Frontal cortex (tissue), 4 donors: ENCODE results near the gene RBM48. TPM values are rescaled to one million over a fixed set of nuclear protein-coding genes. Genes with fewer than 3 reads are reported as not detected.
"Not testable (repeated sequence)": the region's sequence is repeated elsewhere in the genome, so short reads cannot be mapped to it uniquely, and the experiment has no call there.

ENCODE experiments used
- DNase-seq, 2 donors: peaks; one replicate each; pipeline ENCODE4 v3.0.0; 2012; ENCODE audit warnings: low spot score in 2 of 2
- FAIRE-seq: peaks from 2 replicates; lab custom pipeline; 2012; peaks lifted over from hg19 to GRCh38; lab: Jason Lieb, UNC
- total RNA-seq: library from RNA; depleted of rRNA; stranded (reverse); fragments of >200 nt; gene quantifications from one replicate; pipeline ENCODE4 v1.2.3, GENCODE V29; 2014
- donor health status: control.
- donor health status: control.
- donor health status: control.

The RBM48 gene
- total RNA-seq, 1 donor from 2014 or later: 20.0 TPM

DNA sequence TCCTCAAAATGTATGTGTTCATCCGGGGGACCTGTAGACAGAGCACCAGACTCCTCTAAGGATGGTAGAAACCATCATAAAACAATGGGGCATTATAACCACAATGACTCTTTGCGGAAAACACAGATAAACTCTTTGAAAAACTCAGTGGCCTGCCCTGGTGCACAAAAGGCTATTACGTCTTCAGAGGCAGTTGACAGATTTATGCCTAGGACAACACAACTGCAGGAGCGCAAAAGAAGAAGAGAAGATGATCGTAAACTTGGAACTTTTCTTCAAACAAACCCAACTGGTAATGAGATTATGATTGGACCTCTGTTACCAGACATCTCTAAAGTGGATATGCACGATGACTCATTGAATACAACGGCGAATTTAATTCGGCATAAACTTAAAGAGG lies 6.0 kb downstream of the RBM48 start:
- DNase-seq (no peak), FAIRE-seq (no peak)

DNA sequence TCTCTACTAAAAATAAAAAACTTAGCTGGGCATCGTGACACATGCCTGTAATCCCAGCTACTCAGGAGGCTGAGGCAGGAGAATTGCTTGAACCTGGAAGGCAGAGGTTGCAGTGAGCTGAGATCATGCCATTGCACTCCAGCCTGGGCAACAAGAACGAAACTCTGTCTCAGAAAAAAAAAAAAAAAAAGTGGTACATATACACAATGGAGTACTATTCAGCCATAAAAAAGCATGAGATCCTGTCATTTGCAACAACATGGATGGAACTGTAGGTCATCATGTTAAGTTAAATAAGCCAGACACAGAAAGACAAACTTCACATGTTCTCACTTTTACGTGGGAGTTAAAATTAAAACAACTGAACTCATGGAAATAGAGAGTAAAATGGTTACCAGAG lies 14.9 kb downstream of the RBM48 start:
- FAIRE-seq, DNase-seq: not testable (repeated sequence)

DNA sequence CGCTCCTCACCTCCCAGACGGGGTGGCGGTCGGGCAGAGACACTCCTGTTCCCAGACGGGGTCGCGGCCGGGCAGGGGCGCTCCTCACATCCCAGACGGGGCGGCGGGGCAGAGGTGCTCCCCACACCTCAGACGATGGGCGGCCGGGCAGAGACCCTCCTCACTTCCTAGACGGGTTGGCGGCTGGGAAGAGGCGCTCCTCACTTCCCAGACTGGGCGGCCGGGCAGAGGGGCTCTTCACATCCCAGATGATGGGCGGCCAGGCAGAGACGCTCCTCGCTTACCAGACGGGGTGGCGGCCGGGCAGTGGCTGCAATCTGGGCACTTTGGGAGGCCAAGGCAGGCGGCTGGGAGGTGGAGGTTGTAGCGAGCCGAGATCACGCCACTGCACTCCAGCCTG lies 16.5 kb downstream of the RBM48 start:
- DNase-seq, FAIRE-seq: not testable (repeated sequence)

DNA sequence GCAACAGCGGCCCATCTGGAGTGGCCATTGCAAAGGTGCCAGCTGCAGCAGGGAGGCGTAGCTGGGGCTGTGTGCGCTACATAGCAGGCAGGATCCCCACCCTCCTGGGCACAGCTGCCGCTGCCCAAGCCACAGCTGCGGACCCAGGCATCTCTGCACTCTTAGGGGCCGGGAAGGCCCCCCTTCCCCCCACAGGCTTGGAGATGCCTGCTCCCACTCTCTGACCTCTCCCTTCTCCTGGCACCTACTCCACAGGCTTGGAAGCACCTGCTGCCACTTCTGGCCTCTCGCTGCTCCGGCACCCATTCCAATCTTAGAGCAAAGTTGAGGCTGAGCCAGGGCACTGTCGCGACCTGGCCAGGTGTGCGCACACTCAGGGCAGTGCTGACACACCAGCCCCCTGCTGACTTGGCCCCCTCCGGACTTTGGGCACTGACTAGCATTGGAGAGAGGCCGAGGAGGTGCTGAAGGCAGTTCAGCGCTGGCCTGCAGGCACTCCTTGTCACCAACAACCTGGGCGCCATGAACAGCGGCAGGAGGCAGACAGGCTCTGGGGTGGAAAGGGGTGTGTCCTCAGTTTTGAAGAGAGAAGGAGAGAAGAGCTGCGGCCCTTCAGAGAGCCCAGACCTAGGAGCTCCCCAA lies 18.4 kb downstream of the RBM48 start:
- DNase-seq (no peak), FAIRE-seq (no peak)

DNA sequence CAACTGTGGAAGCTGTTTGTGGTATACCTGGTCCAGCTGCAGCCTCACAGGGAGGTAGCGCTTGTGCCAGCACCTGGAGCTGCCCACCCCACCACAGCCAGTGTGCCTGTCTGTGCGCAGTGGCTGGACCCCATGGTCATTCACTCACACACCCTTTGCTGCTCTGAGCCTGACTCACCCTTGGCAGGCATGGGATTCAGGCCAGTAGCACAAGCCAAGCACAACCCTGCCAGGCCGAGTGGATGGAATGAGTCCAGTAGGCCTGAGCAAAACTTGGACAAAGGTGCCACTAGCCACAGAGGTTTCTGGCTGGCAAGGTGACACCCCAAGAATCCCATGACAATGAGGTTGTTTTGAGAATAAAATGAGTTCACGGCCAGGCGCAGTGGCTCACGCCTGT lies 19.0 kb downstream of the RBM48 start:
- no peak for FAIRE-seq
- DNase-seq: no peak

DNA sequence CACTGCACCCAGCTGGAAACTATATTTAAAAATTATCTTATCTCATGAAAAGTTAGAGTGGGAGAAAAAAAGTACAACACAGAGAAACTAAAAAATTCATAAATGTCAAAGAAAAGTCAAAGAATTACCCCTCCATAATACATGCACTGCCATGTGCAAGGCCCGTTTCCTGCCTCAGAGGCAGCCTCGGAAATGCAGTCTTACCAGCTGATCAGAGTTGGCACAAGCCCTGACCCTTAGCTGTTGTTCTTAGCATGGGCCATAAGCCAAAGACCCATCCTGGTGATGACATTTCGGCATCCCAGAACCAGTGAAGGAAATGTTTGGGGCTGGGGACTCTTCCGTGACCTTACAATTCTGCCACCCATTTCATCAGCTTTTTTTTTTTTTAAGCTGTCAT lies 21.6 kb downstream of the RBM48 start:
- FAIRE-seq (no peak), DNase-seq (no peak)

DNA sequence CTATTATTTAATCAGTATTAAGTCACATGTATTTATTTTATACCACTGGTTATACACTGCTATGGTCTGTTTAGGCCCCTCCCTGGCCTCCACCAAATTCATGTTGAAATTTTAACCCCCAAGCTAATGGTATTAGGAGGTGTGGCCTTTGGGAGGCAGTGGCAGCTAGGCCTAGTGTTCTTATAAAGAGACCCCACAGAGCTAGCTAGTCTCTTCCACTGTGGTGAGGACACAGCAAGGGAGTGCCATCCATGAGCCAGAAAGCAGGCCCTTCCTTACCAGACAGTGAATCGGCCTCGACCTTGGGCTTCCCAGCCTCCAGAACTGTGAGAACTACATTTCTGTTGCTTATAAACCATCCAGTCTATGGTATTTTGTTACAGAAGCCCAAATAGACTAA lies 28.7 kb downstream of the RBM48 start:
- no peak for DNase-seq
- FAIRE-seq: no peak

DNA sequence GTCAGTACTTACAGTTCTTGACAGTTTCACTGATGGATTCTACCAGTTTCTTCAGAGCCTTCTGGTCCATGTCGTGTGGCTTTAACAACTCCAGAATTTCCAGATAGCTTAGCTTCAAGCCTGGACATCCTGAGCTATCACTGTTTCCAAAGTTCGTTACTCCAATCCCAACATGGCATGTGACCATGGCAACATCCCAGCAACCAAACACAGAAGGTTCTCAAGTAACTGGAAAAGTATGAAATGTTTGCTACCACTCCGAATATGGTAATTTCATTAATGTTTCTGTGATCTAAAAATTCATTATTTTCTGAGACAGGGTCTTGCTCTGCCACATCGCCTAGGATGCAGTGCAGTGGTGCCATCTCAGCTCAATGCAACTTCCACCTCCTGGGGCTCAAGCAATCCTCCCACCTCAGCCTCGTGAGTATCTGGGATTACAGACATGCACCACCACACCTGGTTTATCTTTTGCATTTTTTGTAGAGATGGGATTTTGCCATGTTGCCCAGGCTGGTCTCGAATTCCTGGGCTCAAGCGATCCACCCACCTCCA lies 29.3 kb downstream of the RBM48 start:
- FAIRE-seq (no peak), DNase-seq (no peak)

DNA sequence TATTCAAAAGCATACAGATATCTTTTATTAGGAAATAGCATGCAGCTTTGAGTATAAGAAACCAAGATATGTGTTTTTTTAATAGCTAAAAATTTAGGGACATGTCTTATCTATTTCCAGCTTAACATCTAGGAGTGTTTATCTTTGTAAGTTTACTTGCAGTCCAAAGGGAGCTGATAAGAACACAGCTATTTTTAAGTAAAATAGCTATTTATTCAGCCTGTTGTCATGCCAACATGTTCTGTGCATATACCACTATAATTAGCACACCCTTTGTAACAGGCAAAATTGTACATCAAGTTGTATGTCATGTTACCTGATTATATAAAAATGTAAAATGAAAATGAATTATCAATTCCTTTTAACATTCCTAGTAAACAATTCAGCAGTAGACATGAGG lies 32.0 kb downstream of the RBM48 start:
- DNase-seq (no peak), FAIRE-seq (no peak)

DNA sequence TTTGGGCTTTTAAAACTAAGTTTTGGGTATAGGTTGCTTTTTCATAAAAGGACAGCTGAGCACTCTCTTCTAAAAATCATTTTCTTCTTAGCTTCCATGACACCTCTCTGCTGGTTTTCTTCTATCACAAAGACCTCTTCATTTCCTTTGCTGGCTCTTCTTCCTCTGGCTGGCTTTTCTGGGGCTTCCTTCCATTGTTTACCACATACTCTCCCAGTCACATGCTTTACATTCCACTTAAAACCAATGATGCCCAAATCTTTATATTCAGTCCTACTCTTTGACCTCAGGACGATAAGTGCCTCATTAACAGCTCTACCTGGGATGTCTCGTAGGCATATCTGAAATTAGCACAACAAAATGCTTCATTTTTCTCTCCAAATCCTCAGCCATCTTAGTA lies 34.8 kb downstream of the RBM48 start:
- FAIRE-seq (no peak), DNase-seq (no peak)

DNA sequence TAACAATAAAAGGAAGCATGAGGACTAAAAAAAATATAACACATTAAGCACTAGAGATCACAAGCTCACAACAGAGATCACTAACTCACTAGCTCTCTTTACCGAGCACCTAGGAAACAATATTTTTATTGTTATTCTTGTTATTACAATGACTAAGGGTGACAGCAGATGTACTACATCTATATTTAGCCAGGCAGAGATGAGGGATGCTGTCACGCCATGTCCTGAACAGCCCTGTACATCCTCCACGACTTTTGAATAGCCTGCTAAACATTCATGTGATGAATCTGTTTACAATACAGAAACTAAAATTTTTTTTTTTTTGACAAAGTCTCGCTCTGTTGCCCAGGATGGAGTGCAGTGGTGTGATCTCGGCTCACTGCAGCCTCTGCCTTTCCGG lies 38.9 kb downstream of the RBM48 start:
- no peak for DNase-seq
- FAIRE-seq: no peak

DNA sequence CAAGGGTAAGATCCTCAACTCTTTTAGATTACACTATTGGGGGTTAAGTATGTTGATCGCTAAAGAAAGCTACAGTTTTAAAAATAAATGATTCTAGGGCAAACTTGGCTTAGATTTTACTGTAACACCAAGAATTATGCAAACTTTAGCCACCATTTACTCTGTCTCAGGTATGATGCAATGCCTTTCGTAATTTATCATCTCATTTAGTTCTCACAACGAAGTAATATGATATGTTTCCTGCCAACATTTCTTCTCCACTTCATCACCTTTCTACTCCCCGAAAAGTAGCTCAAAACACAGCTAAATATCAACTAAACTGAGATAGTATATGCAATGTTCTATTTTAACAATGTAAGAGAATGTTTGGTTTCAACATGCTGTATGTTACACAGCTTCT lies 40.5 kb downstream of the RBM48 start:
- FAIRE-seq (no peak), DNase-seq (no peak)

DNA sequence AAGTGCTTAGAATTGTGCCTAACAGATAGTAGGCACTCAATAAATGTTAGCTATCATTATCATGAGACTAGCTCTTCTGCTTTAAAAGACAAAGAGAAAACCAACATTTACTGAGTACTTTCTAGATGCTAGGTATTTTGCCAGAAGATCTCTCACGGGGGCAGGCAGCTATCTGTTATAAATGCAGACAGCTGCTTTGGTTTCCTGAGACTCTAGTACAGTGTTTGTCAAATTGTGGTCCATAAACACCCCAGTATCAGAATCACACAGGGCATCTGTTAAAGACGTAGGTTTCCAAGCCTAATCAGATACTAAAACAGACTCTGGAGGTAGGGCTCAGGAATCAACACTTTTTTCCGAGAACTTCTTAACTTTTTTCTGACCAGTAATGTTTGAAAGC lies 47.7 kb downstream of the RBM48 start:
- no peak for FAIRE-seq
- no peak for DNase-seq

DNA sequence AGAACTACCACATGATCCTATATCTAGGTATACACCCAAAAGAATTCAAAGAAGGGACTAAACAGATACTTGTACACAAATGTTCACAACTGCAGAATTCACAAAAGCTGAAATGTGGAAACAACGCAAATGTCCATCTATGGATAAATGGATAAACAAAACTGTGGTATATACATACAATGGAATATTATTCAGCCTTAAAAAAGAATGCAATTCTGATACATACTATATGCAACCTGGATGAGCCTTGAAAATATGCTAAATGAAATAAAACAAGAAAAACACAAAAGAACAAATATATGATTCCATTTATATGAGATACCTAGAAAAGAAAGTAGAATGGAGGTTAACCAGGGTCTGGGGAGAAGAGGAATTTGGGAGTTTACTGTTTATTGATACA lies 54.4 kb downstream of the RBM48 start:
- DNase-seq (no peak), FAIRE-seq (no peak)

DNA sequence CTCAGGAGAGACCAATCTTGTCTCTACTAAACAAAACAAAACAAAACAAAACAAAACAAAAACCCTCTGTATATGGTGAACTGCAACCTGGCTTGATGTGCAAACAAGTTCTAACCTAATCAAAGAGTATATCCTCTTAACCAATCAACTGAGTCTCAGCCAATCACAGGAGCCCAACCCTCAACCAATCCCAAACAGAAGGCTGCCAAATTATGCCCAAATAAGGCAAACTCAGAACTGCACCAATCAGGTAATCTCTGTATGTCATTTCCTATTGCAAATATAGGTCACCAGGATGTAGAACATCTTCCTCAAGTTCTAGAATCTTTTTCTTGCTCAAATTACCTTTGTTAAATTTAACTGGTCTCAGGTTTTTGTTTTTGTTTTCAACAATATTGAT lies 56.4 kb downstream of the RBM48 start:
- DNase-seq (no peak), FAIRE-seq (no peak)

DNA sequence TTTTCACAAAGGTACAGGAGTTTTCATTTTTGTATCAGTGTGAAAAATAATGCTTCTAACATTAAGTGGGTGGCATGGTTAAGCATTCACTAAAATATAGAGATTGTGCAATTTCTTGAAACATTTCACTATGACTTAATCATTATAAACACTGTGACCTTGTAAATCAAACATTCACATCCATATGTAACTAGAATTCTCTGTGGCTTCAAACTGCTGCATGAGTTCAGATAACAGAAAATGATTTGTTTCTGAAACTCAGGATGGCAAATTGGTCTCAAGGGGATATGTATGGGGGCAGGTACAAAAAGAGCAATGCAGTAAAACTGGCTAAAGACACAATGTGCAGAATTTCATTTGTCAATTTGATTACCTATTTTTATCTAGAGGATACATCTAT lies 57.8 kb downstream of the RBM48 start:
- DNase-seq (no peak), FAIRE-seq (no peak)

DNA sequence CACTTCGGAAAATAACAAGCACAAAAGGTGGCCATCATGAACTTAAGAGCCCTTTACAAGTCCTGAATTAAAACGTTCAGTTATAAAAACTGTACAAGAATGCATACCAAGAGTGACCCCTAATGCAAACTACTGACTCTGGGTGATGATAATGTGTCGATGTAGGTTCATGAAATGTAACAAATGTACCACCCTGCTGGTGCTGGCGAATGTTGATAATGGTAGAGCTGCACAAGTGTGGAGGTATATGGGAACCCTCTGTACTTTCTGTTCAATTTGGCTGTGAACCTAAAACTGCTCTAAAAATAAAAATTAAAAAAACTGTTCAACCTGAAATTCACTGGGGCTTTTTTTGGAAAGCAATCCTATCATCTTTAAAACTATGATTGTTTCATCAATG lies 58.2 kb downstream of the RBM48 start:
- DNase-seq (no peak), FAIRE-seq (no peak)

Other genes starting within 250 kb of the RBM48 start
- gene GATAD1, start 81.3 kb upstream of the RBM48 start, total RNA-seq: 21.2 TPM
- gene ERVW-1, start 50.8 kb upstream of the RBM48 start, total RNA-seq: not detected
- gene PEX1, start 275 bp upstream of the RBM48 start, total RNA-seq: 74.6 TPM
- 20.8 TPM for gene FAM133B, start 61.6 kb downstream of the RBM48 start, total RNA-seq